Activated CD8-positive, alpha-beta memory T cell treated with anti-CD3 and anti-CD28 coated beads, Interleukin-2, amount 50 U/mL, for 4 hours (primary cell): ENCODE data around the gene TAX1BP3.
"Not testable (repeated sequence)": the region's sequence is repeated elsewhere in the genome, so short reads cannot be mapped to it uniquely, and the experiment has no call there.

ENCODE experiments used
- DNase-seq: peaks from one replicate; pipeline ENCODE4 v3.0.0-alpha.2; 2020

TAX1BP3 gene

GRCh38 chr17:3668279-3669084 lies at the start of gene TAX1BP3, which contains the start of gene EMC6:
TAX1BP3 (minus strand) TSS chr17:3668578; CDS start chr17:3668526, 52 bp downstream.
EMC6 (plus strand) TSS chr17:3668812; CDS start chr17:3669147, 335 bp downstream.
- peak; percentile 99 for DNase-seq

DNA sequence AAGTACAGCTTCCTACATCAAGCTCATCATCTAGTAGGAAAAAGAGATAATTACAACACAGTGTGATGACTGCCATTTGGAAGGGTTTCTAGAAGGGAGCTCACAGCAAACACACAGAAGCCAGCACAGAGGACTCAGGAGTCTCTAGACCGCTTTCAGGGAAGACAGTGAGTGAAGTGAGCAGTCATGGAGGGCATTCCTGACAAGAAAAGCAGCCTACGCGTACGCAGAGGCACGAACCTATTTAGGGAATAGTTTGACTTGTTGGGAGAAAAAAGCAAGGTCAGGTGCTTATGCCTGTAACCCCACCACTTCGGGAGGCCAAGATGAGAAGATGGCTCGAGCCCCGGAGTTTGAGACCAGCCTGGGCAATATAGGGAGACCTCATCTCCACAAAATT lies 46.9 kb upstream of the TAX1BP3 start:
- DNase-seq = no peak

GRCh38 chr17:3712811-3713463 lies 44.6 kb upstream of the TAX1BP3 start:
- DNase-seq = no peak

DNA sequence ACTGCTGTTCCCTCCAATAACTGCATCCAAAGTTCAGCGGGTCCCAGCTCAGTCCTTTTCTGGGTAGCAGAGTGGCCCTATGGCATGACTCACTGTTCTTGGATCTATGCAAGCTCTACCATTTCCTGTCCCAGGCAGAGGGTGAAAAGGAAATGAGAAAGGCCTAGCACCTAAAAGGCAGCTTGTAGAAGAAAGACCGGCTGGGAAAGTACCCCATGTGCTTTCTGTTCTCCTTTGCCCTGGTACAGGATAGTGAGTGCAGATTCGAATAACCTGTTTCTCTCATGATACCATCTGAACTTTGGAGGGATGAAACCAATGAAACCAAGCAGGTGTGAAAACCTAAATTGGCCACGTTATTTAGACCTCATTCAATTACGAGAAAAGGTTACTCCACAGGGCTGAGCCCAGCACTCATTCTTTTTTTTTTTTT lies 42.6 kb upstream of the TAX1BP3 start:
- peak; percentile 51 for DNase-seq

DNA sequence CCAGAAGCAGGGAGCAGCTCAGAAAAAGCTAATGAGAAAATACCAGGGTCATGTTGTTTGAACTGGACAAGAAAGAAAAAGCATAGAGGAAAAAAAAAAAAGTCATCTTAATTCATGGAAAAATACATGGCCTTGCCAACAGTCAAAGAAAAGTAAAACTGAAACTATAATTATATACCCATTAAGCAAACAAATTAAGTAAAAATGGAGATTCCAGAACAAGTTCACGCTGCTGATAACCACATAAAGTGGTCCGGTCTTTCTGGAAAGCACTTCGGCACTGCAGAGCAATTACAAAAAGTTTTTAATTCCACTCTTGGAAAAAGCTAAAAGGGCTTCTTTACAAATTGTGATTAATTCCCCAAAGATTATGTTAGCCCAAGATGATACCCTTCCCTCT lies 40.0 kb upstream of the TAX1BP3 start:
- no peak for DNase-seq

DNA sequence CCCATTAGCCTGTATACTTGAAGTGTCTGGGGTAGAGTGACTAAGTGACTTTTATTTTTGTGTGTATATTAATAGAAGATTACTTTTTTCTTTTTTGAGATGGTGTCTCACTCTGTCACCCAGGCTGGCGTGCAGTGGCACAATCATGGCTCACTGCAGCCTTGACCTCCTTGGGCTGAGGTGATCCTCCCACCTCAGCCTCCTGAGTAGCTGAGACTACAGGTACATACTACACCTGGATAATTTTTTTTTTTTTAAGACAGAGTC lies 37.3 kb upstream of the TAX1BP3 start:
- DNase-seq = not testable (repeated sequence)

DNA sequence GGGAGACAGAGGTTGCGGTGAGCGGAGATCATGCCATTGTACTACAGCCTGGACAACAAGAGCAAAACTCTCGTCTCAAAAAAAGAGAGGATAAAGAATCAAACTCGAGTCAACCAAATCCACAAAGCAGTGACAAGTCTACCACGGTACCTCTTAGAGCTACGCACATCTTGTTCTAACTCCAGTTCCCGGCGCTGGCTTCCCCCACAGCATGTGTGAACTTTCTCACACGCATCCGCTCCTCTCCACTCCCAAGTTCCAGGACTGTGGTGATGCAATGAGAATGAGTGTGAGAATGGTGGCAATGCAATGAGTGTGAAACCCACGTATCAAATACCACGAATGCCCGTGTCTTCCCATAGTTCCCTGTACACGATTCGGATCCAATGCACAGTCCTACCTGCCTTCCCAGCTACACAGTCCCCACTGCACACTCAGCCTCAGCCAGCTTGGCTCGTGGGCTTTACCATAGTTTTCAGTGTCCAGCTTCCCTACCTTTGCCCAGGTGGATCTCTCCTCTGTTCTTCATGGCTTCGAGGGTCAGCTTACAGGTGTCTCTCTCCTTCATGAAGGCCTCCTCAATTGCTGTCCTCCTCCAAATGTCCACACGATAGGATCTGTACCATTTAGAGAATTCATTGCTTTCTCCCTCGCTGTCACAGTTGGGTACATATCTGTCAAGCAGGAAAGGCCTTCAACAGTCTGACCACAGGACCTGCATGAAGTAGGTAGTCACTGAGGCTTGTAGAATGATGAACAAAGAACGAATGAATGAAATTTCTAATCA lies 36.7 kb upstream of the TAX1BP3 start:
- DNase-seq = no peak

DNA sequence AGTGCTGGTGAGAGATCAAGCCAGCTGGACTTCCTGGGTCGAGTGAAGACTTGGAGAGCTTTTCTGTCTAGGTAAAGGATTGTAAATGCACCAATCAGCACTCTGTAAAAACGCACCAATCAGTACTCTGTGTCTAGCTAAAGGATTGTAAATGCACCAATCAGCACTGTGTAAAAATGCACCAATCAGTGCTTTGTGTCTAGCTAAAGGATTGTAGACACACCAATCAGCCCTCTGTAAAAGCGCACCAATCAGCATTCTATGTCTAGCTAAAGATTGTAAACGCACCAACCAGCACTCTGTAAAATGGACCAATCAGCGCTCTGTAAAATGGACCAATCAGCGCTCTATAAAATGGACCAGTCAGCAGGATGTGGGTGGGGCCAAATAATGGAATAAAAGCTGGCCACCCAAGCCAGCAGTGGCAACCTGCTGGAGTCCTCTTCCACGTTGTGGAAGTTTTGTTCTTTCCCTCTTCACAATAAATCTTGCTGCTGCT lies 33.7 kb upstream of the TAX1BP3 start:
- DNase-seq = not testable (repeated sequence)

GRCh38 chr17:3699951-3700350 lies 31.6 kb upstream of the TAX1BP3 start:
- no peak for DNase-seq

GRCh38 chr17:3698139-3698538 lies 29.8 kb upstream of the TAX1BP3 start:
- no peak for DNase-seq

DNA sequence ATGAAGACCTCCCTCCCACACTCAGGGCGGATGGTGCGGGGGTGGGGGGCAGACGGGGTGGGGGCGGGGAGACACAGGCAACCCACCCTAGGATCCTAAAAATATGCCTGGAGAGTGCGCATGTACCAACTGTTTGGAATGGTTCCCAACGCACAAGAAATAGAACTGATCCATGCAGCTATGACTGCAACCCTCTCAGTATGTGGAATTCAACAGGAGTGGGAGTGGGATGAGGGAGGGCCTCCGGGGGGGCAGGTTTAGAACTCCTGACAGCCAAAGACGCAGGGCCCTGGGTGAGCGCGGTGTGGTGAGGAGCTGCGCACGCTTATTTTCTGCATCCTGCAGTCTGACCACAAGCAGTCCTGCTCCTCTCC lies 28.7 kb upstream of the TAX1BP3 start:
- DNase-seq = no peak

DNA sequence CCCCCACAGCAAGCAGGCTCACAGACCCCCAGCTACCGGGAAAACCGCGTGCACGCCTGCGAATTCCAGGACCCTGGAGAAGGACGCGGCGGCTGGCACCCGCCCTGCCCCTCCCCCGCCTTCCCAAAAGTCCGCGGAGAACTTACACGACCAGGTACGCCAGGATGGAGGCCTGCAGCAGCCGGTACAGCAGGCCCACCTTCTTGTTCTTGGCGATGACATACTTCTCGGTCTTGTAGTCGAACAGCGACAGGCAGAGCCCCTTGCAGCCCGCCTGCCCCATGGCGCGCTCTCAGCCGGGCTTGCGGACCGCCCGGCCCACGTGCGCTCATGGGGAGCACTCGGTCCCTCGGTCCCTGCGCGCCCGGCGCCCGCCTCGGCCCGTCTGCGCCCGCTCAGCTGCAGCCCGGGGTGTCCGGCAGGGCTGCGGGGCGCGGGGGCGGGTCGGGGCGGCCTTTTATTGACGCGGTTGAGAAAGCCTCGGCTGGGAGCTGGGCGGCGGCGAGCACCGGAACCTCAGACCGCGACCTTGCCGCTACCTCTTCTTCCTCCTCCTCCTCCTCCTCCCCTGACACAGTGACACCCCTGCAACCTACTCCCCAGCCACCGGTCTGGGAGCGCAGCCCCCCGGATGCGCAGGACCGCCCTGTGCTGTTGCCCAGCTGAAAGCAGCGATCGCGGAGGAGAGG lies 27.5 kb upstream of the TAX1BP3 start, which contains the start of gene P2RX5:
Gene P2RX5 (minus strand): TSS at position 433 of the 689 bp plus-strand sequence. CDS start 150 bp downstream, at position 283.
- DNase-seq = peak; percentile 51

DNA sequence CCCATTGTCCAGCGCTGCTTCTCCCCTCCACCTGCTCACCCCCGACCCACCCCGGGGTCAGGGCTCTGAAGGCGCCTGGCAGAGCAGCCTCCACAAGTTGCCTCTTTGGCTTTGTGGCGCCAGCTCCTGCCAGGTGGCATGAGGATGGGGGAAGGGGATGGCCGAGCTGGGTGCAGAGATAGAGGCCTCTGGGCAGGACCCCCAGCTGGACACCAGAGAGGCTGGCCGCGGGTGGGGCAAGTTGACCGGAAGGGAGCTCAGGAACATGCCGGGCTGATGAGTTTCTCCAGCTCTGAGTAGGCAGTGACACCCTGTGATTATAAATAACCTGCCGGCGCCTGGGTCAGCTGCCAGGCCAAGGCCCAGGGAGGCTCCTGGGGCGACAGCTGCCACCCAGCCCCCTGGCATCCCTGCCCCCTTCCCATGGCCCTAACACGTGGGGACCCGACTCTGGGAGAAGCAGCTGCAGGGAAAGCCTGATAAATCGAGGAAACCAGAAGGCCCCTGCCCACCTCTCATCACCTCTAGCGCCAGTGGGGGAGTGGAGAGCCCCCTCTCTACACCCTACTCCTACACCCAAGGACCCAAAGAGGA lies 26.8 kb upstream of the TAX1BP3 start:
- no peak for DNase-seq

- DNase-seq = no peak
Measured at GRCh38 chr17:3693829-3694231, 25.5 kb upstream of the TAX1BP3 start.

- DNase-seq = no peak
Measured at GRCh38 chr17:3693141-3693540, 24.8 kb upstream of the TAX1BP3 start.

DNA sequence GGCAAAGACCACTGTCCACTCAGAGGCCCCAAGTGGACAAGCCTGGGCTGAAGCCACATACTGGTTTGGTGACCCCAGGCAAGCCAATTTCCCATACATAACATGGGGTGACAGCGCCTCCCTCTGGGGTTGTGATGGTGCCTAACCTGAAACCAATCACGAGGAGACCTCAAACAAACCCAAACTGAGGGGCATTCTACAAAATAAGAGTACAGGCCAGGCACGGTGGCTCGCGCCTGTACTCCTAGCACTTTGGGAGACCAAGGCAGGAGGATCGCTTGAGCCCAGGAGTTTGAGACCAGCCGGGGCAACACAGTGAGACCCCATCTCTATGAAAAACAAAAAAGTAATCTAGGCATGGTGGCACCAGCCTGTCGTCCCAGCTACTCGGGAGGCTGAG lies 24.0 kb upstream of the TAX1BP3 start:
- no peak for DNase-seq

- no peak for DNase-seq
Measured at GRCh38 chr17:3691617-3692067, 23.3 kb upstream of the TAX1BP3 start.

- no peak for DNase-seq
Measured at GRCh38 chr17:3690094-3690715, 21.8 kb upstream of the TAX1BP3 start.

DNA sequence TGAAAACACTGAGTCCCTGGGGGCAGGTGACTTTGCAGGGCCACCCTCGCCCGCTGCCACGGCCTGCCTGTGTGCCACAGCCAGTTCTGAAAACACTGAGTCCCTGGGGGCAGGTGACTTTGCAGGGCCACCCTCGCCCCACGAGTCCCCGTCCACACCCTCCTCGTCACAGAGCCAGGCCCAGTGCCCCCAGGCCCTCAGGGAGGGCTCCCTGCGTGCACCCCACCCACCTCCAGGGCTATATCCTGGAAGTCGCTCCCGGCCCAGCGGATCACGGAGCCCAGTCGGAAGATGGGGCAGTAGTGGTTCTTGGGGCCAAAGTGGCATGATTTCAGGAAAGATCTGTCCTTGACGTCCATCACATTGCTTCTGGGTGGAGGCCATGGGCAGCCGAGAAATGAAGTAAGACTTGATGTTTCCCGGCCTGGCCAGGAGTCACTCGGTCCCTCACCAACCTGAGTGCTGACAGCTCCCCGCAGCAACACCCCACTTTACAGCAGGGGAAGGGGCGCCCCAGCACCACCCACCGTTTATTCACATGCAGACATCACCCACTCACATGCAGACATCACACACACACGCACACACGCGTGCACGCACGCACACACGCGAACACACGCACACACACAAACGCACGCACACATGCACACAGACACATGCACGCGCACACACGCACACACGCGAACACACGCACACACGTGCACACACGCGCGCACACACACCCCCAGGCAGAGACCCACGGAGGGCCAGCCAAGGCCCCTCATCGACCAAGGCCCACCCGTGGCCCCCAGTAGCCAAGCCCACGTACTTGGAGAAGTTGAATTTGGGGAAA lies 21.1 kb upstream of the TAX1BP3 start:
- no peak for DNase-seq

DNA sequence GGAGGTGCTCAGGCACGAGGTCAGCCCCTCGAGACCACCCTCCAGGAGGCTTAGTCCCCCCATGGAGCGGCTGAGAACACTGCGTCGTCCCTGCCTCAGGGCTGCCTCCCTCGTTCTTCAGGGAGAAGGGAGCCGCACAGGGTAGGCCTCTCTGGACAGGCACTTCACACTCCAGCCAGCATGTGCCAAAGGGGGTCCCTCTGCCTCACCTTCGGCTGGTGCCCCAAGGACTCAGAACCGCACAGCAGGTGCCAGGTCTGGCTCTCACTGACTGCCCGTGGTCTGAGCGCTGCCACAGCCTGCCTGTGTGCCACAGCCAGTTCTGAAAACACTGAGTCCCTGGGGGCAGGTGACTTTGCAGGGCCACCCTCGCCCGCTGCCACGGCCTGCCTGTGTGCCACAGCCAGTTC lies 20.5 kb upstream of the TAX1BP3 start:
- no peak for DNase-seq

DNA sequence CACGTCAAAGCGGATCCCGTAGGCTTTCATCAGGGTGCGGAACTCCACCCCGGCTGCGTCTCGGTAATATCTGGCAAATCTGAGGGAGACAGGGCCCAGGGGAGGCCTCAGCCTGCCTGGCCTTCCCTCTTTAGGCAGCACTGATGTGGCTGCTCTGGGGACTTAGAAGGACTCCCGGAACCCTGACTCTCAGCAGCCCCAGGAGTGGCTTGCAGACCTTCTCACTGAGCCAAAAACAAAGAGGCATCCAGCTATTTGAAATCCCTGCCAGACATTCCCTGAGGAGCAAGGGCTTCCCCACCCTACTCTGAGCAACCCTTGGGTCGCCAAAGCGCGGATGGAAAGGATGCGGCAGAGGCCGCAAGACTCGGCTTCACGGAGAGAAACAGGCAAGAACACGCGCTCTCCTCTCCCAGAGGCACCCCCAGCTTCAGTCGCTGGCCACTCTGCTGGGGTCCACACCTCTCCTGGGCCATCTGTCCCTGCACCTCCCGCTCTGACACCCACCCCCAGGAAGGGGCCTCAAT lies 19.7 kb upstream of the TAX1BP3 start:
- no peak for DNase-seq
